HepG2 (cell line): ENCODE data around the gene CLASP1. TPM values are rescaled to one million over a fixed set of nuclear protein-coding genes. Genes with fewer than 3 reads are reported as not detected.

Experiments used
- ATAC-seq: fragments of 200-7000 bp; cut with Tn5 transposase; 3 replicates; pipeline ENCODE4 v1.9.1; 2020; ENCODE audit warnings: mild to moderate bottlenecking, moderate library complexity
- BruUV-seq: library from RNA; stranded (reverse); fragments of 400-500 nt; replicated peaks from 2 replicates; lab custom pipeline; 2021; lab: Mats Ljungman, UMichigan
- CTCF ChIA-PET: fragments of 300-600 bp; formaldehyde crosslinking; extraction: SDS; loops from one replicate; lab custom pipeline; 2021; ENCODE audit warnings: low total read pairs, inconsistent platforms, low intra/inter-chr PET ratio; lab: Yijun Ruan, JAX
- POLR2A ChIA-PET: fragments of 350-600 bp; sonication (Branson Sonifier 250); formaldehyde crosslinking; loops from one replicate; lab custom pipeline; 2020; ENCODE audit warnings: antibody characterized with exemption, inconsistent platforms; lab: Yijun Ruan, JAX
- DNase-seq: peaks from one replicate; pipeline ENCODE4 v3.0.0-alpha.2; 2015; ENCODE audit warnings: low spot score
- FAIRE-seq: peaks from 3 replicates; lab custom pipeline; 2011; peaks lifted over from hg19 to GRCh38; lab: Jason Lieb, UNC
- H2AFZ ChIP-seq: one replicate; pipeline ENCODE4 v1.6.1; 2011; ENCODE audit warnings: low read length, inconsistent platforms
- H3K27ac ChIP-seq: fragments of 300-600 bp; 3 replicates; pipeline ENCODE4 v1.8.0; 2011; ENCODE audit warnings: mixed run types, mild to moderate bottlenecking, mixed read lengths, low read length, inconsistent platforms; ENCODE audit not compliant: insufficient read depth; ENCODE audit errors: extremely low read length
- H3K27me3 ChIP-seq, 2 experiments: fragments of 200-600 bp in 1 of 2; 2 replicates in 1 of 2; 3 replicates in 1 of 2; pipeline versions ENCODE4 v1.6.0 to v1.8.0; 2011; ENCODE audit warnings: low read length in 2 of 2, mild to moderate bottlenecking in 2 of 2, moderate library complexity in 2 of 2, inconsistent platforms in 1 of 2; ENCODE audit not compliant: insufficient read depth in 2 of 2, control insufficient read depth in 1 of 2
- H3K36me3 ChIP-seq, 2 experiments: fragments of 200-600 bp in 1 of 2; replicated peaks in 1 of 2; 2 replicates in 1 of 2; 3 replicates in 1 of 2; pipeline versions ENCODE4 v1.5.1 to v1.8.0; 2011; ENCODE audit warnings: low read length in 2 of 2, inconsistent platforms in 1 of 2; ENCODE audit not compliant: insufficient read depth in 2 of 2, control insufficient read depth in 1 of 2
- H3K4me1 ChIP-seq: 2 replicates; pipeline ENCODE4 v1.5.1; 2012; ENCODE audit warnings: low read length, inconsistent platforms; ENCODE audit not compliant: insufficient read depth
- H3K4me2 ChIP-seq: 2 replicates; pipeline ENCODE4 v1.6.0; 2011; ENCODE audit warnings: low read depth, low read length, inconsistent platforms
- H3K4me3 ChIP-seq, 3 experiments: fragments of 200-600 bp in 1 of 3; sonication (generic), shearing (Covaris generic) in 1 of 3; replicated peaks in 1 of 3; 2 replicates each; pipeline ENCODE4 v1.5.1; 2011 to 2016; ENCODE audit warnings: low read length in 3 of 3, inconsistent platforms in 2 of 3, low read depth in 2 of 3, mild to moderate bottlenecking in 2 of 3, control low read depth in 1 of 3, mixed read lengths in 1 of 3; ENCODE audit not compliant: insufficient read depth in 1 of 3
- H3K79me2 ChIP-seq: one replicate; pipeline ENCODE4 v1.6.1; 2011; ENCODE audit warnings: low read length, inconsistent platforms; ENCODE audit not compliant: insufficient read depth
- H3K9ac ChIP-seq: 2 replicates; pipeline ENCODE4 v1.6.0; 2011; ENCODE audit warnings: mild to moderate bottlenecking, low read depth, low read length, inconsistent platforms; ENCODE audit not compliant: insufficient read depth
- H3K9me3 ChIP-seq: 2 replicates; pipeline ENCODE4 v1.5.1; 2012; ENCODE audit warnings: mild to moderate bottlenecking, low read length
- H4K20me1 ChIP-seq: 2 replicates; pipeline ENCODE4 v1.6.0; 2011; ENCODE audit warnings: inconsistent platforms, mild to moderate bottlenecking, low read length, moderate library complexity; ENCODE audit not compliant: insufficient read depth
- CBX5 ChIP-seq: sonication (generic); formaldehyde crosslinking; IDR thresholded peaks from 2 replicates; pipeline ENCODE4 v1.4.0; 2020; ENCODE audit warnings: missing genetic modification reagents, borderline replicate concordance
- MIER3 ChIP-seq: IDR thresholded peaks from 2 replicates; pipeline ENCODE4 v1.6.1; 2016; ENCODE audit warnings: missing compliant biosample characterization, borderline replicate concordance
- PLRG1 ChIP-seq: fragments of 450-650 bp; conservative IDR thresholded peaks from 2 replicates; pipeline ENCODE4 v1.6.1; 2016
- RBM39 ChIP-seq: fragments of 200-400 bp; formaldehyde crosslinking; IDR thresholded peaks from one replicate; pipeline ENCODE4 v1.6.1; 2018; ENCODE audit warnings: antibody characterized with exemption, mild to moderate bottlenecking, low read depth, low read length; ENCODE audit not compliant: poor library complexity, severe bottlenecking
- WGBS: methylation state at CpG from one replicate; pipeline ENCODE4 v1.1.6; 2017; ENCODE audit warnings: low lambda C conversion rate; 5-methylcytosine and 5-hydroxymethylcytosine counted together
- in situ Hi-C: cut with HindIII; loops from 2 replicates; pipeline ENCODE4 v1.10.0; 2017; ENCODE audit warnings: low pct_unique_long_range_greater_than_20kb; ENCODE audit not compliant: extremely low pct_ligation_motif_present
- intact Hi-C: fragments of 100-400 bp; cut with micrococcal nuclease; formaldehyde crosslinking; loops from one replicate; pipeline ENCODE4 v1.10.0; 2022; ENCODE audit not compliant: unreplicated experiment
- polyA plus RNA-seq, 8 experiments: library from polyadenylated mRNA; depleted of rRNA in 3 of 8; stranded (reverse) in 7 of 8; unstranded in 1 of 8; fragments of >200 nt; fragmentation: Illumina TruSeq in 4 of 8; extraction: Trizol in 4 of 8; gene quantifications; 2 replicates each; pipeline versions ENCODE4 v1.2.1 to v1.2.3, GENCODE V29; 2011 to 2016; ENCODE audit warnings: low read depth in 4 of 8, missing spikeins in 1 of 8, mixed read lengths in 1 of 8; ENCODE audit not compliant: insufficient read depth in 1 of 8
- total RNA-seq, 5 experiments: library from RNA; depleted of rRNA; stranded (reverse); fragments of >200 nt; fragmentation: Illumina TruSeq; extraction: Trizol; gene quantifications; 2 replicates each; pipeline ENCODE4 v1.2.3, GENCODE V29; 2016; ENCODE audit warnings: low read depth in 1 of 5
- TF ChIP-seq, protein P1 (sequence below): sonication (generic); formaldehyde crosslinking; IDR thresholded peaks from 2 replicates; pipeline ENCODE4 v1.5.1; 2020; ENCODE audit warnings: missing genetic modification reagents, mild to moderate bottlenecking, borderline replicate concordance
- TF ChIP-seq, protein P2 (sequence below): sonication (generic); formaldehyde crosslinking; IDR thresholded peaks from 2 replicates; pipeline ENCODE4 v1.5.0; 2020; ENCODE audit warnings: missing genetic modification reagents

The CLASP1 gene
- total and polyA plus RNA-seq, 2 of the 13 experiments (the other 11 are each of a cell fraction or from before 2014, with no cell fraction given) = 11.7 to 47.9 TPM

GRCh38 chr2:121351521-121352318, 297.5 kb downstream of the CLASP1 start (continued):
- TF ChIP-seq, protein P1, sequence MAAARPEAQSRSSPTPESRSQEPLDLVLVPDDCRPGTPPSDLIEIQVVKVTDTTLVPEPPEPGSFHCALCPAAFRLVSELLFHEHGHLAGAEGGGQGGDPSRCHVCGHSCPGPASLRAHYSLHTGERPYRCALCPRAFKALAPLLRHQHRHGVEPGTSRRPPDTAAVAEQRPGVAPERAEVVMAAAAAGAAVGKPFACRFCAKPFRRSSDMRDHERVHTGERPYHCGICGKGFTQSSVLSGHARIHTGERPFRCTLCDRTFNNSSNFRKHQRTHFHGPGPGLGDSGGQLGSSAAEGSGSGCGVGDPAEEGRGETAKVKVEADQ (CRISPR knock-in tag) = no peak
- TF ChIP-seq RBM39 (no peak), CBX5 (CRISPR knock-in tag) (no peak), MIER3 (CRISPR knock-in tag) (no peak), PLRG1 (no peak)

GRCh38 chr2:121350890-121351289, 298.4 kb downstream of the CLASP1 start:
- ChIA-PET CTCF (no interaction called here), POLR2A (no interaction called here)
- Histone ChIP-seq H3K9ac (no peak overlapping the region), H3K4me1 (peaks cover 7% of the 10 kb centered on the region), H2AFZ (no peak overlapping the region), H3K79me2 (no peaks in the 10 kb centered on the region), H3K36me3 (peaks cover 59 to 89% of the 10 kb centered on the region in 2 experiments), H4K20me1 (no peaks in the 10 kb centered on the region), H3K4me3 (no peak overlapping the region), H3K4me2 (no peak overlapping the region), H3K9me3 (no peaks in the 10 kb centered on the region), H3K27ac (no peak overlapping the region), H3K27me3 (no peaks in the 10 kb centered on the region)
- FAIRE-seq (no peak), DNase-seq (no peak), ATAC-seq (no peak)
- 94% methylated on average over 6 of the region's 6 CpGs for WGBS
- TF ChIP-seq, protein P2, sequence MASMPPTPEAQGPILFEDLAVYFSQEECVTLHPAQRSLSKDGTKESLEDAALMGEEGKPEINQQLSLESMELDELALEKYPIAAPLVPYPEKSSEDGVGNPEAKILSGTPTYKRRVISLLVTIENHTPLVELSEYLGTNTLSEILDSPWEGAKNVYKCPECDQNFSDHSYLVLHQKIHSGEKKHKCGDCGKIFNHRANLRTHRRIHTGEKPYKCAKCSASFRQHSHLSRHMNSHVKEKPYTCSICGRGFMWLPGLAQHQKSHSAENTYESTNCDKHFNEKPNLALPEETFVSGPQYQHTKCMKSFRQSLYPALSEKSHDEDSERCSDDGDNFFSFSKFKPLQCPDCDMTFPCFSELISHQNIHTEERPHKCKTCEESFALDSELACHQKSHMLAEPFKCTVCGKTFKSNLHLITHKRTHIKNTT (CRISPR knock-in tag) = no peak
- intact Hi-C loops (no loop called here), in situ Hi-C loops (loop anchor here (10.0 kb wide), 1 partner anchor 256 kb away; no protein-coding TSS in a partner anchor)
- BruUV-seq = no TSS peak
